ENCODE results near the gene BRMS1. TPM values are rescaled to one million over a fixed set of nuclear protein-coding genes. Genes with fewer than 3 reads are reported as not detected.

BRMS1 gene
- total and polyA plus RNA-seq, 5 donors: 12.7 to 26.0 (median 15.0) TPM

DNA sequence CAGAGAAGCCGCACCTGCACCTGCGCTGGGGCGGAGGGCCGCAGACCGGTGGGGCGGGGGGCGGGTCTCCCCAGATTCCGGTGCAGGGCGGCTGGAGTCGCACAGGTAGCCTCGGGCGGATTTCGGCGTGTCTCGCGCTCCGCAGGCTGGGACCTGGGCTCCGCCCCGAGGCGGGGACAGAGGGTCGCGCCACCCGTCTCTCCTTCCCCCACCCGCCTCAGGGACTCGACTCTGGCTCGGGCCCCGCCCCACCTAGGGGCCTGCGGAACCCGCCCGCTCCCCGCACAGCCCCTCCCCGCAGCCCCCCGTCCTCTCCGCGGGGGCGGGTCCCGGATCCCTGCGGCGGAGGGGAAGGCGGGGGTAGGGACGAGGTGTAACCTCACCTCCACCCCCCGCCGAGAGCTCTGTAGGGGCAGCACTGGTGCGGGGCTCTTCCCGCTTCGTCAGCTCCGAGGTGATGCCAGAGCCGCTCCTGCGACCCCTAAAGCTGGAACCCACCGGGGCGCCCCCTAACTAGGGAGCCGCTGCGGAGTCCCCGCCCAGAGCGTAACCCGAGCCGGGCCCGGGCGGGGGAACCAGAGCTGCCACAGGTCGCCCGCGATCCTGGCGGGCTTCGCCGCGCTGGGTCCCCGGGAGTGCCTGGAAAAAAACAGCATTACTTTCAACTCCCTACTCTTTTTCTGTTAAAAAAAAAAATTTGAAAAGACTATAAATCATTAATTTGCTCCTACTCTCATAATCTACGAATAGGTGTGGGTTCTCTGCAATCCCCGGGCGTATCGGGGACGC is 26.9 kb upstream of the BRMS1 start, which contains the start of gene SLC29A2:
Gene SLC29A2 (minus strand): TSS at position 134 of the 789 bp plus-strand sequence. CDS start 169 bp downstream, outside the sequence.
- no peaks in the 10 kb centered on the region for H3K9me3 ChIP-seq (ENCODE audit: control insufficient read depth, low read length)
- ATAC-seq (peak; percentile 83 to 85), DNase-seq (peak; percentile 65 to 90 (median 87))
- H3K27ac ChIP-seq (ENCODE audit: low read length): peak within 1 kb of the TSS; percentile 87
- peaks cover 6% of the 10 kb centered on the region for H3K4me1 ChIP-seq (ENCODE audit: control insufficient read depth, insufficient read depth, low read length)
- H3K27me3 ChIP-seq (ENCODE audit: control insufficient read depth, insufficient read depth): no peaks in the 10 kb centered on the region
- intact Hi-C loops (cut with DNase I): loop anchor here in 1 of 4 donors (2.0 kb wide), 1 partner anchor 55 kb away; the partner anchor contains the start of gene CD248
- H3K4me3 ChIP-seq (ENCODE audit: low read length): peak within 1 kb of the TSS; percentile 59
- WGBS: under 1% methylated on average over 72 of the region's 72 CpGs

DNA sequence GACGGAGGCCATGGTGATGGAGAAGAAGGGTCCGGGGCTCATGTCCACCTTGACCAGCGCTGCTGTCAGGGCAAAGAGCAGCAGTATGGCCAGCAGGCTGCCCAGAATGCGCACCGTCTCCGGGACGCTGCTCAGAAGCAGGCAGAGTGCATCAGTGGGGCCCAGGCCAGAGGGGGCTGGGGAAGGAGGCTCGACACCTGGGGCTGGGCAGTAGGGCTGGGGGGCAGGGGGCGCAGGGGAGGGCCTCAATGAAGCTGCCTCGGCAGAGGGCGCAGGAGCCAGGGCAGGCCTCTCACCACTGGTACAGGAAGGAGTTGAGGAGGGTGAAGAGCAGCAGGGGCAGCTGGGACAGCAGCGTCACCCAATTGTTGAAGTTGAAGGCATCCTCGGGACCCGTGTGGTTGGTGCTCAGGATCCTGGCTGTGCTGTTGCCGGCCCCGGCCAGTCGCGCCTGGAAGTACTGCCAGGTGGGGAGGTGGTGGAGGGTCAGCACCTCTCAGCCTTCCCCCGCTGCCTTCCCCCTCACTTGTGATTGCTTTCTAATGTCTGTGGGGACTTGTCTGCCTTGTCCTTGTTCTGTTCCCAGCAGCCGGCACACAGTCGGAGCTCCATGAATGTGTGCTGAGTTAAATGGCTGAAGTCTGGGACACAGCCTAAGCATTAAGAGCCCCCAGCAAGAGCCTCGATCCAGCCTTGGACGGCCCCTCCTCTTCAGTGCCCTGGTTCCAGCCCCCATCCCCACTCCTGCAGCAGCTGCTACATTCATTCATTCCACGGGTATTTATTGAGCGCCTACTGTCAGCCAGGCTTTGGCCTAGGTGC is 24.4 kb upstream of the BRMS1 start:
- DNase-seq (no peak), ATAC-seq (no peak)
- Histone ChIP-seq H3K27me3 (ENCODE audit: control insufficient read depth, insufficient read depth) (no peaks in the 10 kb centered on the region), H3K9me3 (ENCODE audit: control insufficient read depth, low read length) (no peaks in the 10 kb centered on the region), H3K4me1 (ENCODE audit: control insufficient read depth, insufficient read depth, low read length) (peaks cover 6% of the 10 kb centered on the region), H3K4me3 (ENCODE audit: low read length) (no peak overlapping the region), H3K27ac (ENCODE audit: low read length) (peak overlapping the region; percentile 57)
- intact Hi-C loops (cut with DNase I): no loop called here
- WGBS: 83% methylated on average over 25 of the region's 25 CpGs

DNA sequence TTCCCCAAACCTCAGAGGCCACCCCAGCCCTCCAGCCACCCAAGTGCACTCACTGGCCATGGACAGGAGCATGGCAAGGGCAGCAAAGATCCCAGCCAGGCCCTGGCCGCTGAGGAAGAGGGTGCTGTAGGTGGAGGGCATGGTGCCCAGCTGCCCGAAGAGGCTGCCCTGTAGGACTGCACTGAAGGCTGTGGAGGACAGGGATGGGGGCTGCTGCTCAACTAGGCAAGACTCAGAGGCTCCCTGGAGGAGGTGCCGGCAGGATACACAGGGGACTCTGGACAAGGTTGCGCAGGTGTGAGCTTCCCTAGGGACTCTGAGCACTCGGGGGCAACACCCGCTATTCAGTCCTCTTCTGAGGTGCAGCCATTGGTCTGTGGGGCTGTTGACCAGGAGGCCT is 23.6 kb upstream of the BRMS1 start:
- H3K4me1 ChIP-seq (ENCODE audit: control insufficient read depth, insufficient read depth, low read length): peaks cover 6% of the 10 kb centered on the region
- H3K4me3 ChIP-seq (ENCODE audit: low read length): no peak overlapping the region
- intact Hi-C loops (cut with DNase I): no loop called here

DNA sequence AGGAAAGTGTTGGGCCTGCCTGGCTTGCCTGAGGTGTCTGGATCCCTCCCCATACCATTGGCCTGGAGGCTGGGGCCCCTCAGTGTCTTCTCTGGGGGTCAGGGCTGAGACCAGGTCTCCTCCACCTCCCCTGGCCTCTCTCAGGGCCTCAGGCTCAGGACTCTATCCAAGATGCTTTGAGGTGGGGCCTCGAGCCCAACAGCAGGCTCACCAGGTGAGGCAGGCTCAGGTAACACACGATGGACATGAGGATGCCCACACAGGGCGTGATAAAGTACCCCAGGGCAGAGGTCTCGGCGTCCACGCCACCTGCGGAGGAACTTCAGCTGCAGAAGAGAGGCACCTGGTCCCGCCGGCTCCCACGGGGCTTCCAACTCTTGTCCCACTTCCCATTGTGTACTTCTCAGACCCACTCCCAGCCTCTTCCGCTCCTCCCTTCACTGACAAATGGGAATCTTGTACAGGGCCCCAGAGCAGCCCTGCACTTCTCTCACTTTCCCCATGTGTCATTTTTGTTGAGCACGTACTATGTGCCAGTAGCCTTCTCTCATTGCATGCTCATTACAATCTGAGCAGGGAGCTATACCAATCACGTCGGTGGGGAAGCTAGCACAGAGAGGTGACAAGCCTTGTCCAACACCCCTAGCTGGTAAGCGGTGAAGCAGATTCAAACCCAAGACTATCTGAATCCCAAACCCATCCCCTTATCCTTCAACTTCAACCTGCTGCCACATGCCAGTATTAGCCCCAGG is 22.8 kb upstream of the BRMS1 start:
- 87% methylated on average over 15 of the region's 15 CpGs for WGBS
- intact Hi-C loops (cut with DNase I): no loop called here
- no peak overlapping the region for H3K27ac ChIP-seq (ENCODE audit: low read length)

More for the DNA sequence above, 23.6 kb upstream of the BRMS1 start:
- 89% methylated on average over 6 of the region's 6 CpGs for WGBS
- ATAC-seq: no peak
- H3K27ac ChIP-seq (ENCODE audit: low read length): no peak overlapping the region
- no peak for DNase-seq
- H3K9me3 ChIP-seq (ENCODE audit: control insufficient read depth, low read length): no peaks in the 10 kb centered on the region
- no peaks in the 10 kb centered on the region for H3K27me3 ChIP-seq (ENCODE audit: control insufficient read depth, insufficient read depth)

DNA sequence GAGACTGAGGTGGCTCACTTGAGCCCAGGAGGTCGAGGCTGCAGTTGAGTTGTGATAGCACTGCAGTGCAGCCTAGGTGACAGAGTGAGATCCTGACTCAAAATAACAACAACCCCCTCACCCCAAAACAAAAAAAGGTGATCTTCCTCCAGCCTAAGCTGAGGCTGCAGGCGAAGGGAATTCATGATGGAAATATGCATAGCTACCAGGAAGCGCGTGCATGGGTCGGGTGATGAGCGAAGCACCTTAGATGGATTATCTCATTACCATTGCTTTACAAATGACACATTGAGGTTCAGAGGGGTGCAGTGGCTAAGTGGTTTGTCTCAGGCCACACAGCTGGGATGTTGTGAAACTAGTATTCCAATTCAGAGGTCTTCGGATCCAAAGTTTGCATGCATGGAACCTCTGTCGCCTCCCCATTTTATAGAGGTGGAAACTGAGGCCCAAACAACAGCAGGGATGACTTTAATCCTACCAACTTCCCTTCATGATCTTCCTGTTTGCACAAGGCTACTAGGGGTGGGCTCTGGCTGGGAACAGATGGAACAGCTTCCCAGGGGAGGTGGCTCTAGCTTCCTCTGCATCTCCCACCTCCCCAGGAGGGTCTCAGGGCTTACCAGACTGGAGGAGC is 22.1 kb upstream of the BRMS1 start:
- Histone ChIP-seq H3K4me1 (ENCODE audit: control insufficient read depth, insufficient read depth, low read length) (peaks cover 4% of the 10 kb centered on the region), H3K27me3 (ENCODE audit: control insufficient read depth, insufficient read depth) (no peaks in the 10 kb centered on the region), H3K4me3 (ENCODE audit: low read length) (no peak overlapping the region), H3K27ac (ENCODE audit: low read length) (no peak overlapping the region), H3K9me3 (ENCODE audit: control insufficient read depth, low read length) (no peaks in the 10 kb centered on the region)
- intact Hi-C loops (cut with DNase I): no loop called here
- ATAC-seq (no peak), DNase-seq (no peak)
- WGBS: 91% methylated on average over 8 of the region's 8 CpGs

More for the DNA sequence above, 22.8 kb upstream of the BRMS1 start:
- no peak overlapping the region for H3K4me3 ChIP-seq (ENCODE audit: low read length)
- no peak for DNase-seq
- peaks cover 6% of the 10 kb centered on the region for H3K4me1 ChIP-seq (ENCODE audit: control insufficient read depth, insufficient read depth, low read length)
- no peaks in the 10 kb centered on the region for H3K27me3 ChIP-seq (ENCODE audit: control insufficient read depth, insufficient read depth)
- no peak for ATAC-seq
- no peaks in the 10 kb centered on the region for H3K9me3 ChIP-seq (ENCODE audit: control insufficient read depth, low read length)

DNA sequence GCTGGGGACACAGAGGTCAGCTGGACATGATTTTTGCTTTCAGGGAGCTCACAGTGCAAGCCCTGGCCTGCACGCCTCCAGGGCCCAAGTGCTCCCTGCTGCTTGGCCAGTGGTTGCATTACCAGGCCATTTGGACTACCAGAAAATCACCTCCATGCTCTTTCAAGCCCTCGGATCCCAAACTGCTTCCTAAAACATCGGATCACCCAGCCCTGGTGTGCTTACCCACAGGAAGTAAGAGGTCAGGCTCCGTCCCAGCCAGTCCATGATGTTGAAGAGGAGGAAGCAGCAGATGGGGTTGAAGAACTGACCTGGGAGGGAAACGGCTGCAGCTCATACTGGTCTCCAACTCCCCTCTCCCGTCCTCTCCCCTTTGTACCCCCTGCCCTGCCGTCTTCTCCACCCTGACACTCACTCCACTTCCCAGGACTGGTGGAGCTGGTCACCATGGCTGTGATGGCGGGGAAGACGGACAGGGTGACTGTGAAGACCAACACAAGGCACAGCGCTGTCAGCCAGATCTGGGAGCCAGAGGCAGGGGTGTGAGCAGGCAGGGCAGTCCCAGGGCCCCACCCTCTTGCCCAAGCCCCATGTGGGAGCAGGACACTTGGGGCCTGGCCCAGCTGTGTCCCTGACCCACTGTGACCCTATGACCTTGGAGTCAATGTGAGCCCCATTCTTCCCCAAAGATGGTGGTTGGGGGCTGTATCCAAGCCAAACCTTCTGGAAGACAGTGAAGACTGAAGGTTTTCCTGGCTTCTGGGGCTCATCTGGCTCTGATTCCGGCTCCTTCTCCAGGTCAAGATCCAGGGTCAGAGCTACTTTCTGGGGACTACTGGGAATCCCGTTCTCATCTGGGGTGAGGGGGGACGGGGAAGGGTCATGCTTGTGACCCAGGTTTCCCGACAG is 21.1 kb upstream of the BRMS1 start:
- intact Hi-C loops (cut with DNase I): no loop called here
- ATAC-seq (no peak), DNase-seq (no peak)
- H3K4me1 ChIP-seq (ENCODE audit: control insufficient read depth, insufficient read depth, low read length): peaks cover 4% of the 10 kb centered on the region
- WGBS: 70% methylated on average over 14 of the region's 14 CpGs
- H3K4me3 ChIP-seq (ENCODE audit: low read length): no peak overlapping the region
- H3K27me3 ChIP-seq (ENCODE audit: control insufficient read depth, insufficient read depth): no peaks in the 10 kb centered on the region
- no peak overlapping the region for H3K27ac ChIP-seq (ENCODE audit: low read length)
- no peaks in the 10 kb centered on the region for H3K9me3 ChIP-seq (ENCODE audit: control insufficient read depth, low read length)

DNA sequence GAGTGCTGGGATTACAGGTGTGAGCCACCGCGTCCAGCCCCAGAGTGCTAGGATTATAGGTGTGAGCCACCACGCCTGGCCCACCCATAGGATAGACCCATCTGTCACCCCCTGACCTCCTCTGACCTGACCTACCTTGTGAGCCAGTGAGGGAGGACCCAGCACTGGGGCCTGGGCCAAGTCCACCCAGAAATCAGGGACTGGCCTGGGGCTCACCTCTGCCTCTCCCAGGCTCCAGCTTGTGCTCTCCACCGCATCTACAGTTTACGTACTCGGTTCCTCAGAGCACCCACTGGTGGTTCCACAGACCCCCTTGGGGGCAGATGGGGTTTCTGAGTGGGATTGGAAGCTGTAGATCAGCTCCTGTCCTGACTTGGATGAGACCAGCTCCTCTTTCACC is 20.3 kb upstream of the BRMS1 start:
- ATAC-seq: no peak
- Histone ChIP-seq H3K4me1 (ENCODE audit: control insufficient read depth, insufficient read depth, low read length) (peaks cover 4% of the 10 kb centered on the region), H3K9me3 (ENCODE audit: control insufficient read depth, low read length) (no peaks in the 10 kb centered on the region), H3K27ac (ENCODE audit: low read length) (no peak overlapping the region), H3K27me3 (ENCODE audit: control insufficient read depth, insufficient read depth) (no peaks in the 10 kb centered on the region), H3K4me3 (ENCODE audit: low read length) (no peak overlapping the region)
- WGBS: 96% methylated on average over 6 of the region's 6 CpGs
- intact Hi-C loops (cut with DNase I): no loop called here
- no peak for DNase-seq

DNA sequence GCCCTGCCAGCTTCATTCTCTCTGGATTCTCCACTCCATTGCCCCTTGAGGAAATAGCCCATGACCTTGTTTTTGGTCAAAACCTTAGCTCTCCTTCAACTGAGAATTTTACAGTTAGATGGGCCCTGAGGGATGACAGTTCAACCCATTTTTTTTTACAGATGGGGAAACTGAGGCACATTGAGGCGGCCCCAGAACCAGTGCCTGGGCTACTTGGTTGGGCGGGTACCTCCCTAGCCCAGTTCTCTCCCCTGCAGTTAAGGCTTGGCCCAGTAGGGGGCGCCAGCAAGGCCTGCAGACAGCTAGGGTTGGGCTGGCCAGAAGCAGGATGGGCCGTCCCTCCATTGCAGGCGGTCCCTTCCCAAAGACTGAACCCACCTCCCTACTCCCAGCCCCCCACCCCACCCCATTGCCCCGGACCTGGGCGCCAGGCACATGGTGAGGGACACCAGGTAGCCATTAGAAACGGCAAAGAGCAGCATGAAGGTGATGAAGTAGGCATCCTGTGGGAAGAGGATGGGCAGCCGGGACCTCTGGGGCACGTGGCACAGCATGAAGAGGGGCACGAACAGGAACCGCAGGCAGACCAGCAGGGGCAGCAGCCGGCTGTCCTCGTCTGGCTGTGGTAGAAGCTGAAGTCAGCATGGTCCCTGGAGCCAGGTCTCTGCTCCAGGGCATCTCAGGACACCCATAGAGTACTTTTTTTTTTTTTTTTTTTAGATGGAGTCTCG is 19.1 kb upstream of the BRMS1 start:
- intact Hi-C loops (cut with DNase I): no loop called here
- H3K4me1 ChIP-seq (ENCODE audit: control insufficient read depth, insufficient read depth, low read length): no peaks in the 10 kb centered on the region
- DNase-seq: peak; percentile 46 to 83 (median 76)
- no peak overlapping the region for H3K27ac ChIP-seq (ENCODE audit: low read length)
- no peak for ATAC-seq
- H3K9me3 ChIP-seq (ENCODE audit: control insufficient read depth, low read length): no peaks in the 10 kb centered on the region
- 66% methylated on average over 15 of the region's 15 CpGs for WGBS
- no peaks in the 10 kb centered on the region for H3K27me3 ChIP-seq (ENCODE audit: control insufficient read depth, insufficient read depth)
- H3K4me3 ChIP-seq (ENCODE audit: low read length): no peak overlapping the region

DNA sequence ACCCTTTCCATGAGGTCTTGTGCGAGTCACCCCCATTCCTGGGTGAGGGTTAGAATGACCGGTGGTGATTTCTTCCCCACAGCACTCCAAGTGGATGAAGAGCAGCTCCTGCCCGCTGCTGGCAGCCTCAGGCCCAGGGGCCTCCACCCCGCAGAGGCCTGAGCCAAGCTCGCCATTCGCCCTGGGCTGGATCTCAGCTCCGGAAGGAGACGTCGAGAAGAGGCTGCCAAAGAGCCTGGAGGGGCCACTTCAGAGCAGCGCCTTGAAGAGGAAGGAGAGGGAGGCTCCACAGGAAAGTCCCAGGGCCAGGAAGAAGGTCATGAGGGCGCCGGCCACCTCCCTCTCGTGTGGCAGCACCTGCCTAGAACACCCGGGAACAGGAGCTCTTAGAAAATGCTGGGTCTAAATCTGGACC is 18.3 kb upstream of the BRMS1 start:
- DNase-seq (no peak), ATAC-seq (peak; percentile 7 to 39)
- intact Hi-C loops (cut with DNase I): no loop called here
- no peaks in the 10 kb centered on the region for H3K27me3 ChIP-seq (ENCODE audit: control insufficient read depth, insufficient read depth)
- no peak overlapping the region for H3K27ac ChIP-seq (ENCODE audit: low read length)
- WGBS: 72% methylated on average over 14 of the region's 14 CpGs
- H3K4me3 ChIP-seq (ENCODE audit: low read length): no peak overlapping the region
- H3K4me1 ChIP-seq (ENCODE audit: control insufficient read depth, insufficient read depth, low read length): no peaks in the 10 kb centered on the region
- H3K9me3 ChIP-seq (ENCODE audit: control insufficient read depth, low read length): no peaks in the 10 kb centered on the region
